ENCODE data around the gene CEPT1. TPM values are rescaled to one million over a fixed set of nuclear protein-coding genes. Genes with fewer than 3 reads are reported as not detected.

Gene CEPT1
- total and polyA plus RNA-seq, 10 of the 15 experiments (the other 5 are each of a cell fraction or from before 2014, with no cell fraction given), result 29.4 to 77.9 (median 54.8) TPM

- peak; percentile 19 to 39 (median 30); a peak in 4 of 6 replicates for TF ChIP-seq CTCF (IDR thresholded peaks at IDR 0.05 in 2 of 3, conservative IDR thresholded peaks at IDR 0.05 in 1 of 3; ENCODE audit: control insufficient read depth in 2 of 3, extremely low read depth in 1 of 3, insufficient read depth in 1 of 3, low read depth in 3 of 3, low read length in 3 of 3)
- TF ChIP-seq SIX5 (IDR thresholded peaks at IDR 0.05; ENCODE audit: low read depth, low read length, severe bottlenecking), result no peak
- TF ChIP-seq, protein P1, sequence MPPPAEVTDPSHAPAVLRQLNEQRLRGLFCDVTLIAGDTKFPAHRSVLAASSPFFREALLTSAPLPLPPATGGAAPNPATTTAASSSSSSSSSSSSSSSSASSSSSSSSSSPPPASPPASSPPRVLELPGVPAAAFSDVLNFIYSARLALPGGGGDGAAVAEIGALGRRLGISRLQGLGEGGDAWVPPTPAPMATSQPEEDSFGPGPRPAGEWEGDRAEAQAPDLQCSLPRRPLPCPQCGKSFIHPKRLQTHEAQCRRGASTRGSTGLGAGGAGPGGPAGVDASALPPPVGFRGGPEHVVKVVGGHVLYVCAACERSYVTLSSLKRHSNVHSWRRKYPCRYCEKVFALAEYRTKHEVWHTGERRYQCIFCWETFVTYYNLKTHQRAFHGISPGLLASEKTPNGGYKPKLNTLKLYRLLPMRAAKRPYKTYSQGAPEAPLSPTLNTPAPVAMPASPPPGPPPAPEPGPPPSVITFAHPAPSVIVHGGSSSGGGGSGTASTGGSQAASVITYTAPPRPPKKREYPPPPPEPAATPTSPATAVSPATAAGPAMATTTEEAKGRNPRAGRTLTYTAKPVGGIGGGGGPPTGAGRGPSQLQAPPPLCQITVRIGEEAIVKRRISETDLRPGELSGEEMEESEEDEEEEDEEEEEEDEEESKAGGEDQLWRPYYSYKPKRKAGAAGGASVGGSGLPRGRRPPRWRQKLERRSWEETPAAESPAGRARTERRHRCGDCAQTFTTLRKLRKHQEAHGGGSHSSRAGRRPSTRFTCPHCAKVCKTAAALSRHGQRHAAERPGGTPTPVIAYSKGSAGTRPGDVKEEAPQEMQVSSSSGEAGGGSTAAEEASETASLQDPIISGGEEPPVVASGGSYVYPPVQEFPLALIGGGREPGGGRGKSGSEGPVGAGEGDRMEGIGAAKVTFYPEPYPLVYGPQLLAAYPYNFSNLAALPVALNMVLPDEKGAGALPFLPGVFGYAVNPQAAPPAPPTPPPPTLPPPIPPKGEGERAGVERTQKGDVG (CRISPR knock-in tag; IDR thresholded peaks at IDR 0.05), result peak; percentile 67; the same call in 1 of the 2 replicates
- TF ChIP-seq POLR2A (IDR thresholded peaks at IDR 0.05; ENCODE audit: low read depth, low read length), result peak; percentile 65
- TF ChIP-seq POLR2AphosphoS5 (IDR thresholded peaks at IDR 0.05; ENCODE audit: low read length), result peak; percentile 73
- TF ChIP-seq LARP7 (IDR thresholded peaks at IDR 0.05), result peak; percentile 60; the same call in 1 of the 2 replicates
- TF ChIP-seq BHLHE40 (IDR thresholded peaks at IDR 0.05; ENCODE audit: borderline replicate concordance in 1 of 2, low read depth in 2 of 2, low read length in 1 of 2), result 0 out of 4 replicates have a peak, but pooled peaks of 1 of the 2 experiments have one; percentile 15
- peak; percentile 91 for TF ChIP-seq ZNF24 (IDR thresholded peaks at IDR 0.05)
- TF ChIP-seq CBX3 (IDR thresholded peaks at IDR 0.05; ENCODE audit: borderline replicate concordance, low read depth), result no peak
- TF ChIP-seq MXI1 (IDR thresholded peaks at IDR 0.05; ENCODE audit: low read depth, low read length), result peak; percentile 15; the same call in 1 of the 2 replicates
- TF ChIP-seq SIN3A (IDR thresholded peaks at IDR 0.05; ENCODE audit: low read depth, low read length), result no peak
- TF ChIP-seq STAT1 (conservative IDR thresholded peaks at IDR 0.05), result 0 out of 2 replicates have a peak, but pooled peaks have one; percentile 15
- peak; percentile 41; the same call in 1 of the 2 replicates for TF ChIP-seq CHD2 (IDR thresholded peaks at IDR 0.05; ENCODE audit: borderline replicate concordance, low read depth, low read length)
- TF ChIP-seq MEF2A (IDR thresholded peaks at IDR 0.05; ENCODE audit: insufficient read depth, low read depth, low read length), result no peak
- TF ChIP-seq TAF1 (IDR thresholded peaks at IDR 0.05; ENCODE audit: borderline replicate concordance, low read depth, low read length), result 0 out of 2 replicates have a peak, but pooled peaks have one; percentile 31
Measured at GRCh38 chr1:111202707-111203623, 62.9 kb downstream of the CEPT1 start (continued).

Data from GM12878 (cell line).